HG03066 (cell line): Measurements from ENCODE around the gene FAM81A.
"Not testable (repeated sequence)": the region's sequence is repeated elsewhere in the genome, so short reads cannot be mapped to it uniquely, and the experiment has no call there.

Experiments
- ATAC-seq: cut with Tn5 transposase; IDR thresholded peaks from one replicate; pipeline ENCODE4 v1.9.1; 2021; ENCODE audit warnings: low read depth; ENCODE audit not compliant: unreplicated experiment

FAM81A gene

DNA sequence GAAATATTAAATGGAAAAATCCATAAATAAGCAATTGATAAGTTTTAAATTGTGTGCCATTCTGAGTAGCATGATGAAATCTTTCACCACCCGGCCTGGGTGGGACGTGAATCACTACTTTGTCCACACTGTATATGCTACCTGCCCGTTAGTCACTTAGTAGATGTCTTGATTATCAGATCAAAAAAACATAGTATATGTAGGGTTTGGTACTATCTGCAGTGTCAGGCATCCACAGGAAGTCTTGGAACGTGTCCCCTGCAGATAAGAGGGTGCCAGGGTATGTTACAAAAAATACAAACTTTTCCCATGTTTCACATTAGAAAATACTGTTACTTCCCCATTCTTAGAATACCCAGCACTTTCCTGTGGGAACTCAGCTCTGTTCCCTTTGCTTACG lies 35.2 kb downstream of the FAM81A start:
- no peak for ATAC-seq

- ATAC-seq: not testable (repeated sequence)
These were observed 37.2 kb downstream of the FAM81A start for GRCh38 chr15:59475161-59475560.

DNA sequence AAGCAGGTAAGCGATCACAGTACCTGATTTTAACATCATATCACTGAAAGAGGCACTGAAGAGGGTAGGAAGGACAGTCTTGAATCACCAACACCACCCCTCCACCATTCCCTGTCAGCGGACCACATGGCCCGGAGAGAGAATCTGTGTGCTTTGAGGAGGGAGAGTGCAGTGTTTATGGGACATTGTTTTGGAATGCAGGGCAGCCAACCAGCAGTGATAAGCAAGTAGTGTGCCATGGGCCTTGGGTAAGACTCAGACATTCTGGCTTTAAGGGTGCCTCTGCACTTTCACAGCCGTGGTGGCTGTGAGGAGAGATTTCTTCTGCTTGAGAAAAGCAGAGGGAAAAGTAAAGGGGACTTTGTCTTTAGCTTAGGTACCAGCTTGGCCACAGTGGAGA lies 46.4 kb downstream of the FAM81A start:
- no peak for ATAC-seq

DNA sequence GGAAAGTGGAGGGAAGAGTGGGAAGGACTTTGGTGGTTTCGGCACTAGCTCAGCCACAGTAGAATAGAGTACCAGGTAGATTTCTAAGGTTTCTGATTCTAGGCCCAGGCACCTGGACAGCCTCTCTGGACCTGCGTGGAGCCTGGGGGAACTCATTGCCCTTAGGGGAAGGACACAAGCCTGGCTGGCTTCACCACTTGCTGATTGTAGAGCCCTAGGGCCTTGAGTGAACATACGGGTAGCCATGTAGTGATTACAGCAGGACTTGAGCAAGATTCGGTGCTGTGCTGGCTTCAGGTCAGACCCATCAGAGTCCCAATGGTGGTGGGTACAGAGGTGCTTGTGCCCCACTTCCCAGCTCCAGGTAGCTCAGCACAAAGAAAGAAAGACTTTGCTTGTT lies 47.0 kb downstream of the FAM81A start:
- ATAC-seq: no peak

GRCh38 chr15:59489485-59489884 lies 51.5 kb downstream of the FAM81A start:
- not testable (repeated sequence) for ATAC-seq

DNA sequence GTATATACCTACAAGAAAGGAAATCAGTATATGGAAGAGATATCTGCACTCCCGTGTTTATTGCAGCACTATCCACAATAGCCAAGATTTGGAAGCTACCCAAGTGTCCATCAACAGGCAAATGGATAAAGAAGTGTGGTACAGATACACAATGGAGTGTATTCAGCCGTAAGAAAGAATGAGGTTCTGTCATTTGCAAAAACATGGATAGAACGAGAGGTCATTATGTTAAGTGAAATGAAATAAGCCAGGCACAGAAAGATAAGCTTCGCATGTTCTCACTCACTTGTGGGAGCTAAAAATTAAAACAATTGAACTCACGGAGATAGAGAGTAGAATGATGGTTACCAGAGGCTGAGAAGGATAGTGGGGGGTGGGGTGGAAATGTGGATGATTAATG lies 53.1 kb downstream of the FAM81A start:
- no peak for ATAC-seq

GRCh38 chr15:59492389-59493377 lies 54.7 kb downstream of the FAM81A start:
- ATAC-seq: no peak

GRCh38 chr15:59501597-59501996 lies 63.6 kb downstream of the FAM81A start:
- no peak for ATAC-seq

DNA sequence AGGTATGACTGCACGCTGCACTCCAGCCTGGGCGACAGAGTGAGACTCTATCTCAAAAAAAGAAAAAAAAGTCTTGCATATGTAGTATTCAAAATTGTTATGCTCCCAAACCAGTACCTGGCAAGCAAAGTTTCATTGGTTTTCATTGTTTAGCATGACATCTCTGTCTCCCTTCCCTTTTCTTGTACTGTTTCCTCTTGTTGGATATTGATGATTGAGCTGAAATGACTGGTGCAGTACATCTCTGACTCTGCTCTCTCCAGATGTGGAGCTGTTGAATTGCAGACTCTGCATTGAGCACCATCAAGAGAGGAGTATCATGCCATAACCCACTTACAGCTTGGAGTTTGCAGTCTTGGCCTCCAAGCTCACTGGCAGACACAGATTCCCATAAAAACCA lies 77.2 kb downstream of the FAM81A start:
- no peak for ATAC-seq

GRCh38 chr15:59516655-59517461 lies 78.9 kb downstream of the FAM81A start:
- no peak for ATAC-seq

DNA sequence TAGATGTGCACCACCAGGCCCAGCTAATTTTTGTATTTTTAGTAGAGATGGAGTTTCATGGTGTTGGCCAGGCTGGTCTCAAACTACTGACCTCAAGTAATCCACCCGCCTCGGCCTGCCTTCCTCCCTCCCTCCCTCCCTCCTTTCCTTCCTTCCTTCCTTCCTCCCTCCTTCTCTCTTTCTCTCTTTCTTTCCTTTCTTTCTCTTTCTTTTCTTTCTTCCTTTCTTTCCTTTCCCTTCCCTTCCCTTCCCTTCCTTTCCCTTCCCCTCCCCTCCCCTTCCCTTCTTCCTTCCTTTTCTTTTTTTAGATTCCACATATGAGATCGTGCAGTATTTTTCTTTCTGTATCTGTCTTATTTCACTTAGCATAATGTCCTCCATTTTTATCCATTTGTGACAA lies 81.3 kb downstream of the FAM81A start:
- no peak for ATAC-seq

DNA sequence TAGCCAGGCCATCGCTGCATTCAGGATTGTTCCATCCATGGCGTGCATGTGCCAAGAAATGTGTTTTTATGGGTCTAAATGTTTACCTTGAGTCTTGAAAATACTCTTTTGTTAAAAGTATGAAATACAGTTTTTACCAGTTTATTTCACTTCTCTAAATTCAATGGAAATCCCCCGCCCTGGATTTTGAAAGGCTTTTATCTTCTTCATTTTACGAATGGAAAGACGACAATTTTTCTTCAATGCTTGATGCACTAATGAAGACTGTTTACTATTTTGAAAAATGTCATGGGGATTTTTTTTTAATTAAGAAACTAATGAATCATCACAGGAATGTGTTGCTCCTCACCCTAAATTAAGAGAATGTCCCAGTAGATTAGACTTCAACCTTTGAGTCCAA lies 83.5 kb downstream of the FAM81A start:
- no peak for ATAC-seq

GRCh38 chr15:59522988-59523461 lies 85.0 kb downstream of the FAM81A start:
- no peak for ATAC-seq

GRCh38 chr15:59523702-59524101 lies 85.7 kb downstream of the FAM81A start:
- no peak for ATAC-seq

DNA sequence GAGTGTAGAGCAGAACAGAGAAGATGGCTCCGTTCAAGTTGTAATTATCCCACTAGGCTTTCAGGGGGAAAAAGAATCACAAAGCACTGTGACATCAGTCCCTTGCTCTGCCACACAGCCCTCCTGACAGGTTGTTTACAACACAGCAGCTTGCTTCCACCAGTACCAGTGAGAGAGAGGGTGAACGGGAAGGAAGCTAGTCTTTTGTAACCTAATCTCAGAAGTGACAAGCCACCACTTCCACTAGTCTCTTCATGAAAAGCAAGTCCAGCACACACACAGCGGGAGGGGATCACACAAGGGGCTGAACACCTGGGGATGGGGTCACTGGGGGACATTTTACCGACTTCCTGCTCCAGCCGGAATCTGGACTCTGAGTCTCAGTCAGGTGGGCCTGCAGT lies 86.3 kb downstream of the FAM81A start:
- ATAC-seq: no peak

GRCh38 chr15:59526466-59526865 lies 88.5 kb downstream of the FAM81A start:
- ATAC-seq: not testable (repeated sequence)

DNA sequence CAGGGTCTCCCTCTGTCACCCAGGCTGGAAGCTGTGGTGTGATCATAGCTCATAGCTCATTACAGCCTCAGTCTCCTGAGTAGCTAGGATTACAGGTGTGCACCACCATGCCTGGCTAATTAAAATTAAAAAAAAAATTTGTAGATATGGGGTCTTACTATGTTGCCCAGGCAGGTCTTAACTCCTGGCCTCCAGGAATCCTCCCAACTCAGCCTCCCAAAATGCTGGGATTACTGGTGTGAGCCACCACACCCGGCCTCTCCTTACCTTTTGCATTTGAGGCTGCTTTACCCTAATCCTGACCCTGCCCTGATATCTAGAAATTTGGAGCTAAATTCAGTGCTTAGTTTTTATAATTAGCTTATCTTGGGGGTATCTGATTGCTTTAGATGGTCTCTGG lies 90.4 kb downstream of the FAM81A start:
- no peak for ATAC-seq

- ATAC-seq: peak; percentile 71
These were observed 91.0 kb downstream of the FAM81A start for GRCh38 chr15:59528961-59529402.

- no peak for ATAC-seq
These were observed 93.2 kb downstream of the FAM81A start for GRCh38 chr15:59531066-59531675.

GRCh38 chr15:59532770-59533379 lies 94.9 kb downstream of the FAM81A start:
- no peak for ATAC-seq
